ENCODE results near the gene GLRA1.

The GLRA1 gene

DNA sequence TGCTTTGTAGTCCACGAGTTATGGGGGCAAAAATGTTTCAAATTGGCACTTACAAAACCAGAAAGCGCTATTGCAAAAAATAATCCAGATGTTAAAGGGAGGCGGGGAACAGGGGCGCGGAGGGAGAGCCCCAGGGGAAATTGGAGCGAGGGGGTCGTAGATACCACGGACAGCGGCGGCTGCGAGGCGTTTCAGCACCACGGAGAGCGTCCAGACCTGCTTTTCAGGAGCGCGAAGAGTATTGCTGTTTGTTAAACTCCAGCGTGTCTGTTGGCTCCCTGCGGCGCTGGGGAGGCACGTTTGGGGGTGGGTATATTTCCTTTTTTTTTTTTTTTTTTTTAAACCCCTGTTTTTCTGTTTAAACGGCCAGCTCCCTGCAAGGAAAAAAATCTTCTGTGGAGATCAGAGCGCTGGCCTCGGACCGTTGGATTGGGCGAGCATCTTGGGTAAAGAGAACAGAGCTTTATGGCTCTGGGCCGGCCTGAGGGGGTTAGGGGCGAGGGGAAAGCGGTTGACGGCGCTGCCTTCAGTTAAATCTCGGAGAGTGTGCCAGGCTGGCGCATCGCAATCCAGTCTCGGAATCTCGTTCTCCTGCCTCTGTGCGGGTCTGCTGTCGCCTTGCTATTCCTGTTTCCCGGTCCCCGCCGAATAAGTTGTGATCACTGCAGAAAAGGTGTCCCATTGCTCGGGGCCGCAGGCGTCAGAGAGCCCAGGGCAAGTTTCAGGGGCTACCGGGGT, at the start of gene GLRA1:
GLRA1 (minus strand) TSS at position 288 of the 738 bp plus-strand sequence. CDS start 302 bp downstream, outside the sequence.
- Histone ChIP-seq H3K4me3 (ENCODE audit: low read depth, low read length) (peak within 1 kb of the TSS; percentile 45), H3K27ac (ENCODE audit: low read depth, low read length) (no peak within 1 kb of the TSS), H3K4me1 (ENCODE audit: control insufficient read depth, insufficient read depth, low read length) (no peaks in the 10 kb centered on the region), H3K36me3 (ENCODE audit: control insufficient read depth, insufficient read depth, low read length) (no peaks in the 10 kb centered on the region), H3K9ac (ENCODE audit: low read depth, low read length) (no peak within 1 kb of the TSS), H3K9me3 (ENCODE audit: control insufficient read depth, insufficient read depth, low read length) (no peaks in the 10 kb centered on the region), H3K27me3 (ENCODE audit: control insufficient read depth, insufficient read depth, low read length) (peaks cover 63% of the 10 kb centered on the region)

DNA sequence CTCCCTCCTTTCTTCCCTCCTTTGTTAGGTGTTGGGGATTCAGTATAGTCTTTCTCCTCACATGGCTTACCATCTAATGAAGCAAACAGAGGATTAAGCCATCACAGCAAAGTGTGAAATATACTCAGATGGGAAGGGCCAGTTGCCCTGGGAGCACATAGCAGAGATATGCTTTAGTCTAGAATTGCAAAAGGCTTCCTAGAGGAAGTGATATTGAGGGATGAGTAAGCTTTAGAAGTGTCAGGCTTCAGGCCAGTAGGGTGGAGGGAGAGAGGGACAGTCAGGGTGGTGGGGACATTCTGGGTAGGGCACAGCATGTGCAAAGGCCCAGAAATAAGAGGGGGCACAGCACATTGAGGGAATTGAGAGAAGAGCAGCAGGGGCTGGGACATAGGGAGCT, 46.2 kb upstream of the GLRA1 start:
- no peaks in the 10 kb centered on the region for H3K27me3 ChIP-seq (ENCODE audit: control insufficient read depth, insufficient read depth, low read length)

DNA sequence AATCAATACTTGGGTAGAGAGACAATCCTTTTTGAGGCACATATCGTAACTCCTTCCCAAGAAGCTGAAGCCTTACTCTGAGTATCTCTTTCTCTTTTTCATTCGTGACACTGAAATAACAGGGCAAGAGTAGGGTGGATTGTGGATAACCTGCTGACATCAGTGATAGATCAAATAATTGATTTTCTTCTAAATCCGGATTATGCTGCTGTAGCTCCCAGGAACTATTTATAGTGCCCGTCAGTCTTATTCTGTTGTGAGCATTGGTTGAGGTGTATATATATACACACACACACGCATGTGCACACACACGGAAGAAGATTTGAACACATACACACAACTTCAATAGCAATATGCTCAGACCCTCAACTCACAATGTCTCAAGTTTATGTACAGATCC, 43.2 kb upstream of the GLRA1 start:
- H3K4me3 ChIP-seq (ENCODE audit: low read depth, low read length), result no peak overlapping the region
- H3K9ac ChIP-seq (ENCODE audit: low read depth, low read length), result no peak overlapping the region
- no peaks in the 10 kb centered on the region for H3K9me3 ChIP-seq (ENCODE audit: control insufficient read depth, insufficient read depth, low read length)
- no peaks in the 10 kb centered on the region for H3K36me3 ChIP-seq (ENCODE audit: control insufficient read depth, insufficient read depth, low read length)
- no peaks in the 10 kb centered on the region for H3K27me3 ChIP-seq (ENCODE audit: control insufficient read depth, insufficient read depth, low read length)
- H3K27ac ChIP-seq (ENCODE audit: low read depth, low read length), result no peak overlapping the region
- no peaks in the 10 kb centered on the region for H3K4me1 ChIP-seq (ENCODE audit: control insufficient read depth, insufficient read depth, low read length)

More for the DNA sequence above, 46.2 kb upstream of the GLRA1 start:
- H3K36me3 ChIP-seq (ENCODE audit: control insufficient read depth, insufficient read depth, low read length), result no peaks in the 10 kb centered on the region
- no peak overlapping the region for H3K27ac ChIP-seq (ENCODE audit: low read depth, low read length)
- H3K4me1 ChIP-seq (ENCODE audit: control insufficient read depth, insufficient read depth, low read length), result no peaks in the 10 kb centered on the region
- H3K9me3 ChIP-seq (ENCODE audit: control insufficient read depth, insufficient read depth, low read length), result no peaks in the 10 kb centered on the region
- H3K4me3 ChIP-seq (ENCODE audit: low read depth, low read length), result no peak overlapping the region
- no peak overlapping the region for H3K9ac ChIP-seq (ENCODE audit: low read depth, low read length)

GRCh38 chr5:151966046-151966445, 41.4 kb upstream of the GLRA1 start:
- H3K4me3 ChIP-seq (ENCODE audit: low read depth, low read length), result no peak overlapping the region
- H3K36me3 ChIP-seq (ENCODE audit: control insufficient read depth, insufficient read depth, low read length), result no peaks in the 10 kb centered on the region
- H3K4me1 ChIP-seq (ENCODE audit: control insufficient read depth, insufficient read depth, low read length), result peaks cover 8% of the 10 kb centered on the region
- H3K9ac ChIP-seq (ENCODE audit: low read depth, low read length), result no peak overlapping the region
- H3K9me3 ChIP-seq (ENCODE audit: control insufficient read depth, insufficient read depth, low read length), result no peaks in the 10 kb centered on the region
- H3K27me3 ChIP-seq (ENCODE audit: control insufficient read depth, insufficient read depth, low read length), result no peaks in the 10 kb centered on the region
- H3K27ac ChIP-seq (ENCODE audit: low read depth, low read length), result no peak overlapping the region

- Histone ChIP-seq H3K36me3 (ENCODE audit: control insufficient read depth, insufficient read depth, low read length) (no peaks in the 10 kb centered on the region), H3K4me1 (ENCODE audit: control insufficient read depth, insufficient read depth, low read length) (peaks cover 10% of the 10 kb centered on the region), H3K9ac (ENCODE audit: low read depth, low read length) (no peak overlapping the region), H3K27me3 (ENCODE audit: control insufficient read depth, insufficient read depth, low read length) (no peaks in the 10 kb centered on the region), H3K4me3 (ENCODE audit: low read depth, low read length) (no peak overlapping the region), H3K9me3 (ENCODE audit: control insufficient read depth, insufficient read depth, low read length) (no peaks in the 10 kb centered on the region), H3K27ac (ENCODE audit: low read depth, low read length) (no peak overlapping the region)
These were observed 39.8 kb upstream of the GLRA1 start for GRCh38 chr5:151964471-151964870.

GRCh38 chr5:151961557-151961956, 36.9 kb upstream of the GLRA1 start:
- Histone ChIP-seq H3K4me1 (ENCODE audit: control insufficient read depth, insufficient read depth, low read length) (peaks cover 10% of the 10 kb centered on the region), H3K36me3 (ENCODE audit: control insufficient read depth, insufficient read depth, low read length) (no peaks in the 10 kb centered on the region), H3K9ac (ENCODE audit: low read depth, low read length) (no peak overlapping the region), H3K27ac (ENCODE audit: low read depth, low read length) (no peak overlapping the region), H3K9me3 (ENCODE audit: control insufficient read depth, insufficient read depth, low read length) (no peaks in the 10 kb centered on the region), H3K27me3 (ENCODE audit: control insufficient read depth, insufficient read depth, low read length) (no peaks in the 10 kb centered on the region), H3K4me3 (ENCODE audit: low read depth, low read length) (no peak overlapping the region)

DNA sequence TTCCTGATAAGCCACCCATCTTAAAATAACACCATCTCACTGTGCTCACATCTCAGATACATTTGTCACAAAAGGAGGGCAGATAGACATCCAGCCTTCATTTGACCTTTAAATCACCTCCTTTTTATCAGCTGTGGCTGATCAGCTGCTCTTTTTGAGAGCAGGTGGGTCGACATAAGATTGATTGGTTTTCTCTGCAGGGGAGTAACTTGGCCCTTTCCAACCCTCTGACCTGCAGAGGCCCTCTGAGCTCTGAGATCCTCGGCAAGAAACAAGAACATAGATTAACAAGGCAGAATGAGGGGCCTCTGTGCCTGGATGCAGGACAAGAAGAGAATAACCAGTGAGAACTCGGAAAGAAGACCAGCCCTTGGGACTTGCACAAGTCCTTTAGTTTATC, 33.5 kb upstream of the GLRA1 start:
- Histone ChIP-seq H3K9me3 (ENCODE audit: control insufficient read depth, insufficient read depth, low read length) (no peaks in the 10 kb centered on the region), H3K4me3 (ENCODE audit: low read depth, low read length) (no peak overlapping the region), H3K27ac (ENCODE audit: low read depth, low read length) (no peak overlapping the region), H3K27me3 (ENCODE audit: control insufficient read depth, insufficient read depth, low read length) (no peaks in the 10 kb centered on the region), H3K9ac (ENCODE audit: low read depth, low read length) (no peak overlapping the region), H3K36me3 (ENCODE audit: control insufficient read depth, insufficient read depth, low read length) (no peaks in the 10 kb centered on the region), H3K4me1 (ENCODE audit: control insufficient read depth, insufficient read depth, low read length) (peaks cover 13% of the 10 kb centered on the region)

GRCh38 chr5:151956725-151957124, 32.1 kb upstream of the GLRA1 start:
- H3K4me1 ChIP-seq (ENCODE audit: control insufficient read depth, insufficient read depth, low read length), result peaks cover 10% of the 10 kb centered on the region
- H3K27me3 ChIP-seq (ENCODE audit: control insufficient read depth, insufficient read depth, low read length), result no peaks in the 10 kb centered on the region
- no peak overlapping the region for H3K4me3 ChIP-seq (ENCODE audit: low read depth, low read length)
- no peaks in the 10 kb centered on the region for H3K36me3 ChIP-seq (ENCODE audit: control insufficient read depth, insufficient read depth, low read length)
- H3K27ac ChIP-seq (ENCODE audit: low read depth, low read length), result no peak overlapping the region
- H3K9ac ChIP-seq (ENCODE audit: low read depth, low read length), result no peak overlapping the region
- H3K9me3 ChIP-seq (ENCODE audit: control insufficient read depth, insufficient read depth, low read length), result no peaks in the 10 kb centered on the region

DNA sequence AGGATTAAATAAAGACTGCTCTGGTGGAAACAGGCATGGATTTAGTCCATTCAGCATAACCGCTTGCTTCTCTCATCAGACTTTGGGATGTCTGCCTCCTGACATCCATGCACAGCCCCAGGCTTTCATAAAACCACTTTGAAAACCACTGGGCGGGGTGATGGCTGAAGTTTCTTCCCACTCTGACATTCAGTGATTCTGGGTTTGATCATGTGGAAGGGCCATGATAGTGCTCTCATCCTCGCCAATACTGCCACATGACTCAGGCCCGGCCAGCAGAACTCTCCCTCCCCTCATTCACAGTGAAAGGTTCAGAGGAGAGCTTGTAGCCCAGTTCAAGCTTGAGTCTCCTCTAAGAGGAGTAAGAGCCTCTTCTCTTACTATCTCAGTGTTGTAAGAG, 29.6 kb upstream of the GLRA1 start:
- no peak overlapping the region for H3K27ac ChIP-seq (ENCODE audit: low read depth, low read length)
- H3K27me3 ChIP-seq (ENCODE audit: control insufficient read depth, insufficient read depth, low read length), result no peaks in the 10 kb centered on the region
- no peaks in the 10 kb centered on the region for H3K36me3 ChIP-seq (ENCODE audit: control insufficient read depth, insufficient read depth, low read length)
- H3K4me3 ChIP-seq (ENCODE audit: low read depth, low read length), result no peak overlapping the region
- no peak overlapping the region for H3K9ac ChIP-seq (ENCODE audit: low read depth, low read length)
- H3K9me3 ChIP-seq (ENCODE audit: control insufficient read depth, insufficient read depth, low read length), result no peaks in the 10 kb centered on the region
- peaks cover 3% of the 10 kb centered on the region; the same call in 1 of the 2 replicates for H3K4me1 ChIP-seq (ENCODE audit: control insufficient read depth, insufficient read depth, low read length)

DNA sequence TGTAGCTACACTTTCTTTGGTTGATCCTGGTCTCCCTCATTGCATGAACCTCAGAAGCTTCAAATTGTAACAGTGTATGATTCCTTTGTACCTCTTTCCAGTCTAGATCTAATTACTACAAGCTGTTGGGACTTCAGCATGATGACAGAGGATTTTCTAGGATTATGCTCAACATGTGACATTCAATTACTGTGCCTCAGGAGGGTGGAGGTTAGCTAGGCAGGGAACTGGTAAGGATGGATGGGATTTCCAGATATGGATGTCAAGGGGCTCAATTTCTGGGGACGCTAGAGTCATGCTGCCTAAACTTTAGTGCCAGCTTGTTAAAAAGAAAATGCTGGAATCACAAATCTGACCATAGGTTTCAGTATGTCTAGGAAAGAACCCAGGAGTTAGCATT, 29.2 kb upstream of the GLRA1 start:
- no peak overlapping the region for H3K9ac ChIP-seq (ENCODE audit: low read depth, low read length)
- no peaks in the 10 kb centered on the region for H3K36me3 ChIP-seq (ENCODE audit: control insufficient read depth, insufficient read depth, low read length)
- H3K27ac ChIP-seq (ENCODE audit: low read depth, low read length), result no peak overlapping the region
- no peaks in the 10 kb centered on the region for H3K9me3 ChIP-seq (ENCODE audit: control insufficient read depth, insufficient read depth, low read length)
- peaks cover 3% of the 10 kb centered on the region; the same call in 1 of the 2 replicates for H3K4me1 ChIP-seq (ENCODE audit: control insufficient read depth, insufficient read depth, low read length)
- H3K27me3 ChIP-seq (ENCODE audit: control insufficient read depth, insufficient read depth, low read length), result no peaks in the 10 kb centered on the region
- no peak overlapping the region for H3K4me3 ChIP-seq (ENCODE audit: low read depth, low read length)

DNA sequence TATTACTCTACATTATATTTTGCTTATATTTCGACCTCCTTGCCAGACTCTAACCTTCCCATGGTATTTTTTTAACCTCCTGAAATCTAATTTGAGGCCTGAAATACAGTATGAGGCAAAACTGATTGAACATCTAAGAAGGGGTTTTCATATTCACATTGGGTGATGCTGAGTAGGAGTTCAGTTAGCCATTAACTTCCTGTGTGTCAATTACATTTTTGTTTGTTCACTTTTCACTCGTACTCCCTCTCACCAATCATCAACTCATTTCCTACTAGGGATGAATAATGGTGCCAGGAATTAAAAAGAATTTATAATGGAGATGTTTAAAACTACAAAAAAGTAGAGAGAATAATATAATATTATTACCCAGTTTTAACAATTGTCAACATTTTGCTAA, 27.6 kb upstream of the GLRA1 start:
- no peaks in the 10 kb centered on the region for H3K27me3 ChIP-seq (ENCODE audit: control insufficient read depth, insufficient read depth, low read length)
- H3K27ac ChIP-seq (ENCODE audit: low read depth, low read length), result no peak overlapping the region
- H3K9ac ChIP-seq (ENCODE audit: low read depth, low read length), result no peak overlapping the region
- H3K4me1 ChIP-seq (ENCODE audit: control insufficient read depth, insufficient read depth, low read length), result peaks cover 8% of the 10 kb centered on the region; the same call in 1 of the 2 replicates
- no peaks in the 10 kb centered on the region for H3K9me3 ChIP-seq (ENCODE audit: control insufficient read depth, insufficient read depth, low read length)
- H3K4me3 ChIP-seq (ENCODE audit: low read depth, low read length), result no peak overlapping the region
- no peaks in the 10 kb centered on the region for H3K36me3 ChIP-seq (ENCODE audit: control insufficient read depth, insufficient read depth, low read length)

Measured in HUES48 (cell line).